HepG2 (cell line): ENCODE measurements around the gene RPL26. TPM values are rescaled to one million over a fixed set of nuclear protein-coding genes. Genes with fewer than 3 reads are reported as not detected.

Experiments used
- CBX5 ChIP-seq: sonication (generic); formaldehyde crosslinking; IDR thresholded peaks from 2 replicates; pipeline ENCODE4 v1.4.0; 2020; ENCODE audit warnings: missing genetic modification reagents, borderline replicate concordance
- ELF4 ChIP-seq: sonication (generic); formaldehyde crosslinking; IDR thresholded peaks from 2 replicates; pipeline ENCODE4 v1.5.0; 2020; ENCODE audit warnings: missing genetic modification reagents, mild to moderate bottlenecking, moderate library complexity, borderline replicate concordance
- FOXA1 ChIP-seq, 2 experiments: fragments of 450-650 bp in 1 of 2; sonication (generic) in 1 of 2; formaldehyde crosslinking in 1 of 2; IDR thresholded peaks; 2 replicates each; pipeline versions ENCODE4 v1.4.0 to v1.6.1; 2016 to 2020; ENCODE audit warnings: missing genetic modification reagents in 1 of 2
- GATA4 ChIP-seq: sonication (generic); IDR thresholded peaks from 2 replicates; pipeline ENCODE4 v1.6.1; 2016; ENCODE audit warnings: antibody characterized with exemption, low read depth, borderline replicate concordance
- NKX3-1 ChIP-seq: sonication (generic); formaldehyde crosslinking; IDR thresholded peaks from 2 replicates; pipeline ENCODE4 v1.5.0; 2020; ENCODE audit warnings: missing genetic modification reagents
- NRL ChIP-seq: sonication (generic); formaldehyde crosslinking; IDR thresholded peaks from 2 replicates; pipeline ENCODE4 v1.5.0; 2020; ENCODE audit warnings: missing genetic modification reagents, mild to moderate bottlenecking, moderate library complexity, borderline replicate concordance
- PREB ChIP-seq: sonication (generic); formaldehyde crosslinking; IDR thresholded peaks from 2 replicates; pipeline ENCODE4 v1.4.0; 2020; ENCODE audit warnings: missing genetic modification reagents
- TCF7 ChIP-seq: sonication (generic); IDR thresholded peaks from 2 replicates; pipeline ENCODE4 v1.6.1; 2016; ENCODE audit warnings: antibody characterized with exemption, low read depth
- TOPORS ChIP-seq: sonication (generic); formaldehyde crosslinking; IDR thresholded peaks from 2 replicates; pipeline ENCODE4 v1.8.0; 2023; ENCODE audit warnings: mild to moderate bottlenecking, missing genetic modification reagents
- ZNF326 ChIP-seq: sonication (generic); formaldehyde crosslinking; IDR thresholded peaks from 2 replicates; pipeline ENCODE4 v1.4.0; 2020; ENCODE audit warnings: missing genetic modification reagents, borderline replicate concordance
- ZNF615 ChIP-seq: sonication (generic); formaldehyde crosslinking; IDR thresholded peaks from 2 replicates; pipeline ENCODE4 v1.5.0; 2020; ENCODE audit warnings: mild to moderate bottlenecking, missing genetic modification reagents, borderline replicate concordance
- ZSCAN31 ChIP-seq: sonication (generic); formaldehyde crosslinking; IDR thresholded peaks from 2 replicates; pipeline ENCODE4 v1.5.0; 2020; ENCODE audit warnings: low read depth, mild to moderate bottlenecking, missing genetic modification reagents
- polyA plus RNA-seq, 8 experiments: library from polyadenylated mRNA; depleted of rRNA in 3 of 8; stranded (reverse) in 7 of 8; unstranded in 1 of 8; fragments of >200 nt; fragmentation: Illumina TruSeq in 4 of 8; extraction: Trizol in 4 of 8; gene quantifications; 2 replicates each; pipeline versions ENCODE4 v1.2.1 to v1.2.3, GENCODE V29; 2011 to 2016; ENCODE audit warnings: low read depth in 4 of 8, missing spikeins in 1 of 8, mixed read lengths in 1 of 8; ENCODE audit not compliant: insufficient read depth in 1 of 8
- total RNA-seq, 5 experiments: library from RNA; depleted of rRNA; stranded (reverse); fragments of >200 nt; fragmentation: Illumina TruSeq; extraction: Trizol; gene quantifications; 2 replicates each; pipeline ENCODE4 v1.2.3, GENCODE V29; 2016; ENCODE audit warnings: low read depth in 1 of 5
- TF ChIP-seq, protein P1 (sequence below): IDR thresholded peaks from 2 replicates; pipeline ENCODE4 v1.6.1; 2016; ENCODE audit warnings: low read depth, missing genetic modification reagents, missing compliant biosample characterization
- TF ChIP-seq, protein P2 (sequence below): sonication (generic); formaldehyde crosslinking; IDR thresholded peaks from 2 replicates; pipeline ENCODE4 v1.8.0; 2022; ENCODE audit warnings: missing genetic modification reagents, low read depth, mild to moderate bottlenecking, borderline replicate concordance
- TF ChIP-seq, protein P3 (sequence below): IDR thresholded peaks from 2 replicates; pipeline ENCODE4 v1.6.1; 2016; ENCODE audit warnings: missing compliant biosample characterization, missing genetic modification reagents, borderline replicate concordance

The RPL26 gene
- total and polyA plus RNA-seq, 2 of the 13 experiments (the other 11 are each of a cell fraction or from before 2014, with no cell fraction given), result 2,817 to 3,529 TPM

DNA sequence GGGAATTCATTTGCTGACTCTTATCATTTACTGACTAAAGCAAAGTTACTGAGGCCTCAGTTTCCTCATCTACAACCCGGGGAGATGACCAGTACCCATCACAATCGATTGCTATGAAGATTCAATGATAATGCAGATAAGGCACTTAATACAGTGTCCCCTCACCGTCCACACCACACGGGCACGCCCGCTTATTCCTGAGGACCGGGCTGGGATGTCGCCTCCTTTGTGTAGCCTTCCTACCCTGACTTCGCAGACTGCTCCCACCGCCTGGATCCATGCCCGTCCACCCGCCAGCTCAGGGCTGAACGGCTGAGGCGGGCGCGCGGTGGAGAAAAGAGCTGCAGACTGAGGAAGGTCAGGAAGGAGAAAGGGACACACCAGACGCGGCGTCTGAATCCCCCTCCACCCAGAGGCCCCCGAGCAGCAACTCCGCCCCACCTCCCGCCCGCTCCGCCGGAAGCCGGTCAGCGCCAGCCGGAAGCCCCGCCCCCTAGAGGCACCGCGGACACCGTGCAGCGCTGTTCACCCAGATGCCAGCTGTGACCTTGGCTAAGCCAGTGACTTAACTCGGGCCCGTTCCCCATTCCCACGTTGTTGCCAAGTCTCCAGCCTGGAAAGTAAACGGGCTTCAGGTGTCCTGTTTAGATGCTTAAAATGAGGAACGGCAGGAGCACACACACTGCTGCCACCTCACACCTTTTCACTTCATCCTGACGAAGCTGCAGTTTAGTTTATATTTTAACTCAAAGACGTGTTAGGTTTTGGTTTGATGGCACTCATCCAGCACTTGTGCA is 6.5 kb downstream of the RPL26 start, which contains the start of gene KRABD2 (continued):
- TF ChIP-seq, protein P1, sequence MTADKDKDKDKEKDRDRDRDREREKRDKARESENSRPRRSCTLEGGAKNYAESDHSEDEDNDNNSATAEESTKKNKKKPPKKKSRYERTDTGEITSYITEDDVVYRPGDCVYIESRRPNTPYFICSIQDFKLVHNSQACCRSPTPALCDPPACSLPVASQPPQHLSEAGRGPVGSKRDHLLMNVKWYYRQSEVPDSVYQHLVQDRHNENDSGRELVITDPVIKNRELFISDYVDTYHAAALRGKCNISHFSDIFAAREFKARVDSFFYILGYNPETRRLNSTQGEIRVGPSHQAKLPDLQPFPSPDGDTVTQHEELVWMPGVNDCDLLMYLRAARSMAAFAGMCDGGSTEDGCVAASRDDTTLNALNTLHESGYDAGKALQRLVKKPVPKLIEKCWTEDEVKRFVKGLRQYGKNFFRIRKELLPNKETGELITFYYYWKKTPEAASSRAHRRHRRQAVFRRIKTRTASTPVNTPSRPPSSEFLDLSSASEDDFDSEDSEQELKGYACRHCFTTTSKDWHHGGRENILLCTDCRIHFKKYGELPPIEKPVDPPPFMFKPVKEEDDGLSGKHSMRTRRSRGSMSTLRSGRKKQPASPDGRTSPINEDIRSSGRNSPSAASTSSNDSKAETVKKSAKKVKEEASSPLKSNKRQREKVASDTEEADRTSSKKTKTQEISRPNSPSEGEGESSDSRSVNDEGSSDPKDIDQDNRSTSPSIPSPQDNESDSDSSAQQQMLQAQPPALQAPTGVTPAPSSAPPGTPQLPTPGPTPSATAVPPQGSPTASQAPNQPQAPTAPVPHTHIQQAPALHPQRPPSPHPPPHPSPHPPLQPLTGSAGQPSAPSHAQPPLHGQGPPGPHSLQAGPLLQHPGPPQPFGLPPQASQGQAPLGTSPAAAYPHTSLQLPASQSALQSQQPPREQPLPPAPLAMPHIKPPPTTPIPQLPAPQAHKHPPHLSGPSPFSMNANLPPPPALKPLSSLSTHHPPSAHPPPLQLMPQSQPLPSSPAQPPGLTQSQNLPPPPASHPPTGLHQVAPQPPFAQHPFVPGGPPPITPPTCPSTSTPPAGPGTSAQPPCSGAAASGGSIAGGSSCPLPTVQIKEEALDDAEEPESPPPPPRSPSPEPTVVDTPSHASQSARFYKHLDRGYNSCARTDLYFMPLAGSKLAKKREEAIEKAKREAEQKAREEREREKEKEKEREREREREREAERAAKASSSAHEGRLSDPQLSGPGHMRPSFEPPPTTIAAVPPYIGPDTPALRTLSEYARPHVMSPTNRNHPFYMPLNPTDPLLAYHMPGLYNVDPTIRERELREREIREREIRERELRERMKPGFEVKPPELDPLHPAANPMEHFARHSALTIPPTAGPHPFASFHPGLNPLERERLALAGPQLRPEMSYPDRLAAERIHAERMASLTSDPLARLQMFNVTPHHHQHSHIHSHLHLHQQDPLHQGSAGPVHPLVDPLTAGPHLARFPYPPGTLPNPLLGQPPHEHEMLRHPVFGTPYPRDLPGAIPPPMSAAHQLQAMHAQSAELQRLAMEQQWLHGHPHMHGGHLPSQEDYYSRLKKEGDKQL (CRISPR knock-in tag), result peak; percentile 26; the same call in 1 of the 2 replicates
- no peak for TF ChIP-seq ZNF615 (CRISPR knock-in tag)
- TF ChIP-seq, protein P2, sequence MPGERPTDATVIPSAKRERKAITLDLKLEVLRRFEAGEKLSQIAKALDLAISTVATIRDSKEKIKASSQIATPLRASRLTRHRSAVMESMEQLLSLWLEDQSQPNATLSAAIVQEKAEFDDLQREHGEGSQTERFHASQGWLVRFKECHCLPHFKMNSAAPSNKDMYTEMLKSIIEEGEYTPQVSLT (CRISPR knock-in tag), result no peak
- no peak for TF ChIP-seq FOXA1 (IDR thresholded peaks at IDR 0.05)
- TF ChIP-seq FOXA1 (CRISPR knock-in tag; IDR thresholded peaks at IDR 0.05), result peak; percentile 42; the same call in 1 of the 2 replicates
- peak; percentile 69; the same call in 1 of the 2 replicates for TF ChIP-seq CBX5 (CRISPR knock-in tag)
- TF ChIP-seq PREB (CRISPR knock-in tag), result no peak
- TF ChIP-seq ZNF326 (CRISPR knock-in tag), result no peak
- TF ChIP-seq, protein P3, sequence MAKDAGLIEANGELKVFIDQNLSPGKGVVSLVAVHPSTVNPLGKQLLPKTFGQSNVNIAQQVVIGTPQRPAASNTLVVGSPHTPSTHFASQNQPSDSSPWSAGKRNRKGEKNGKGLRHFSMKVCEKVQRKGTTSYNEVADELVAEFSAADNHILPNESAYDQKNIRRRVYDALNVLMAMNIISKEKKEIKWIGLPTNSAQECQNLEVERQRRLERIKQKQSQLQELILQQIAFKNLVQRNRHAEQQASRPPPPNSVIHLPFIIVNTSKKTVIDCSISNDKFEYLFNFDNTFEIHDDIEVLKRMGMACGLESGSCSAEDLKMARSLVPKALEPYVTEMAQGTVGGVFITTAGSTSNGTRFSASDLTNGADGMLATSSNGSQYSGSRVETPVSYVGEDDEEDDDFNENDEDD (CRISPR knock-in tag), result peak; percentile 55; the same call in 1 of the 2 replicates
- TF ChIP-seq NRL (CRISPR knock-in tag), result no peak; the same call in 1 of the 2 replicates
- TF ChIP-seq GATA4, result no peak
- no peak for TF ChIP-seq ELF4
- peak; percentile 49; the same call in 1 of the 2 replicates for TF ChIP-seq TOPORS (CRISPR knock-in tag)
- peak; percentile 79 for TF ChIP-seq NKX3-1 (CRISPR knock-in tag)
- TF ChIP-seq ZSCAN31 (CRISPR knock-in tag), result peak; percentile 67; the same call in 1 of the 2 replicates
- TF ChIP-seq TCF7, result no peak
